Measurements from ENCODE around the gene TMEM132E.

The TMEM132E gene

DNA sequence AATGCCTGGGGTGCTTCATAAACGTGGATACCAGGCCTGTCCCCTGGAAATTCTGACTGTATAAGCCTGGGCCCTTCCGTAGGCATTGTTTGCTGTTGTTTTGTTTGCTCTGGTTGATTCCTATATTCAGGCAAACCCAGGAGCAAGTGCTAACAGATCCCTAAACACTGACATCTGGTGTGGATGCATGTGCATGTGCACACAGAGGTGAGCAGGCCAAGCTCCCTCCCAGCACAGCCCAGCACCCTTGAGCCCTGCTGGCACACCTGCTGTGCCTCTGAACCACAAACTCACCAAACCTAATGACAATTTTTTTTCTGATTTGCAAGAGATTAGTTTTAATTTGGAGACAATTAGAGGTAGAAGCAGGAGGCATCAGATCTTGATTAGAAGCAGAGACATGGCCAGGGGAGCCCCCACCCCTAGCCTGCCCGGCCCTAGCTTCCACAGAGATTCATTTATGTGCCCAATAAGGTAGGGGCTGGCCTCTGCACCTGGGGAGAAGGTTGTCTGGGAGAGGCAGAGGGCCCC, 40.4 kb downstream of the TMEM132E start:
- TF ChIP-seq Cebpa-rat (IDR thresholded peaks at IDR 0.05): no peak
- Histone ChIP-seq H4K20me1 (no peaks in the 10 kb centered on the region), H3K27ac (no peak overlapping the region)

DNA sequence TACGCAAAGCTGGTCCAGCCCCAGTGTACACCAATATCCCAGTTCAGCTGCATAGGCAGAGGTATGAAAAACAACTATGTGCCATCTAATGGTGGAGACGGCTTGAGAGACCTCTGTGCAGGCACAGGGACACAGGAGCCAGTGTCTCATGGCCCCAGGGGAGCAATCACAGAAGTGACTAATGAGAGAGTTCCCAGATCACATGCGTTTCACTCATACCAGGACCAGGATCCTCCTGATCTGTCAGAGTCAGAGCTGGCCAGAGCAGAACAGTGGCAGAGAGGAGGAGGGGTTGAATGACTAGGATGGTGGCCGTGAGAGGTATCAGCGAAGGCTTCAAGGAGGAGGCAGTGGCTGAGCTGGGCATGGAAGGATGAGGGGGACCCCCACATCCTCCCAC, 41.1 kb downstream of the TMEM132E start:
- no peak overlapping the region for H3K4me2 ChIP-seq
- no peak overlapping the region for H3K9ac ChIP-seq
- peaks cover 0 to 7% (median under 1%) of the 10 kb centered on the region in 11 experiments; a peak in 8 of 22 replicates for H3K27me3 ChIP-seq
- no peaks in the 10 kb centered on the region for H3K36me3 ChIP-seq
- no peaks in the 10 kb centered on the region for H3K9me3 ChIP-seq (replicated peaks in 1 of 11)
- peaks cover 11 to 26% (median 20%) of the 10 kb centered on the region in 10 experiments for H3K4me1 ChIP-seq
- no peak overlapping the region for H3K27ac ChIP-seq
- H3K4me3 ChIP-seq: no peak overlapping the region
- no peaks in the 10 kb centered on the region for H4K20me1 ChIP-seq
- TF ChIP-seq Cebpa-rat (IDR thresholded peaks at IDR 0.05): no peak

More for the DNA sequence above, 40.4 kb downstream of the TMEM132E start:
- Histone ChIP-seq H3K9me3 (replicated peaks in 1 of 11) (no peaks in the 10 kb centered on the region), H3K4me1 (peaks cover 14 to 33% (median 28%) of the 10 kb centered on the region in 10 experiments), H3K4me3 (no peak overlapping the region), H3K4me2 (no peak overlapping the region), H3K27me3 (0 out of 22 replicates have a peak, but pooled peaks cover 0 to under 1% (median 0%) of the 10 kb centered on the region in 11 experiments), H3K36me3 (no peaks in the 10 kb centered on the region), H3K9ac (no peak overlapping the region)

DNA sequence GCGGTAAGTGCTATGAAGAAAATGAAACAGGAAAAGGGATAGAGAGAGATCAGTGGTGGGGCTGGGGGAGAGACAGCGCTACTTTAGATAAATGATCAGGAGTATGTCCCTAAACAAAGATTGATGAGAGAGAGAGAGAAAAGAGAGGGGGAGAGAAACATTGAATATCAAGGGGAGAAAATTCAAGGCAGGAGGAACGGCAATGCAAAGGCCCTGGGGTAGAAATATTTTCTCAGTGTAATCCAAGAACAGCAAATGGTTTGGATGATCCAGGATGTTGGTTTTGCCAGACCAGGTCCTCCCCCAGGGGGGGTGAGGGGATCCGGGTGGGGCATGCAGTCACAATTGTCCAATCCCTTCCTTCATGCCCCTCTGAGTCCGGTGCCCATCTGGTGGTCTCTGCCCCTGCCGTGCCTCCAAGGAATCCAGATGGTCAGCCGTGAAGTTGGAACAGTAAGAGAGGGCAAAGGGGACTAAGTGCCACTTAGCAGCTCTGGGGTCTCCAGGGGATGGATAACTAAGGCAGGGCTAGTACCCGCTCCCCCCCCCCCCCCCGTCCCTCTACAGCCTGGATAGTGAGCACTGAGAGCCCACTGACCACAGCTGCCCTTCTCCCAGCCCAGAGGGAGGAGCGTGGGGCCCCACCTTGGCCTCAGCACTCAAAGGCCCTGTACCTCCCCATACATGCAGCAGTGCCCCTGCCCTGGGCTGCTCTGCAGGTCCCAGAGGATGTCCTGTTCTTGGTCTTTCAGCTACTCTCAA, 43.7 kb downstream of the TMEM132E start:
- Histone ChIP-seq H3K4me1 (peaks cover 0 to 8% (median 5%) of the 10 kb centered on the region in 10 experiments; a peak in 8 of 20 replicates), H3K36me3 (no peaks in the 10 kb centered on the region), H3K4me2 (peak overlapping the region in 4 of 11 experiments; percentile 12 to 35 (median 17); a peak in 2 of 22 replicates), H3K9me3 (replicated peaks in 1 of 11) (no peaks in the 10 kb centered on the region), H3K4me3 (no peak overlapping the region), H3K9ac (no peak overlapping the region), H4K20me1 (peaks cover 0 to 6% (median 0%) of the 10 kb centered on the region in 11 experiments; a peak in 1 of 22 replicates), H3K27me3 (peaks cover 5 to 26% (median 11%) of the 10 kb centered on the region in 11 experiments; a peak in 18 of 22 replicates), H3K27ac (no peak overlapping the region)
- TF ChIP-seq Cebpa-rat (IDR thresholded peaks at IDR 0.05): no peak

DNA sequence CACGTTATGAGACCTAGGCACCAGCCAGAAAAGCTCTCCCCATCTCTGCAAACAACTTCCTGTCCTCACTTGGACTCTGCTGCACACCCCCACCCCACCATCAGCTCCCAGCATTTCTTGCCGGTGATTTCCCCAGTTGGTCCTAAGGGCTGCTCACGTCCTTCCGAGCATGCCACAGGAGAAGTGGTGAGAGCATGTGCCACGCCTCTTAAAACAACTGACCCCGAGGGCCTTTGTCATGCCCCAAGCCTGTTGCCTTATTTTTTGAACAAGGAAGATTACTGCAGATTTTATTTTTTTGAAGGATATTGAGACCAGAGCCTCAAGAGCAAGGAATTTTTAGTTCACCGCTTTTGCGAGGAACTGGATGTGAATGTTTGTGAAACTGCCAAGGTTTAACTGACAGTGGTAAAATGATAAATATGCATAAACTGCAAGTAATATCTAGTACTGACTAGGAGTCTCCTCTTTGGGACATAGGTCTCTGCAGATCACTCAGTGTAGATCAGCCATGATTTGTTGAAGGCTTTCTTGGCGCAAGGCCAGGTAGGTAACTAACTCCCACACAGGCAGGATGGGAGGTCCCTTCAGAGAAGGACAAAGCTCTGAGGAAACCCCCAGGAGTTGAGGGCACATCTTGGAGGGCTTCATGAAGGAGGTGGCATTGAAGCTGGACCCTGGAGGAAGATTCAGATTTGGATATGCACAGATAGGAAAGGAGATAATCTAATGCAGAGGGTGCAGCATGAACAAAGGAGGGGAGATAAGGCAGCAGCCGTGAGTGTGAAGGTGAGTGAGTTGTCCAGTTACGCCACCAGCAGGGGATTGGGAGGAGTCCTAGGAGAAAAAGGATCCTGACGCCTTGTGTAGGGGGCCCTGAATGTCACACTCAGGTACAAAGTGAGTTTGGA, 44.7 kb downstream of the TMEM132E start:
- no peak for TF ChIP-seq Cebpa-rat (IDR thresholded peaks at IDR 0.05)
- H3K27ac ChIP-seq: no peak overlapping the region
- H3K9me3 ChIP-seq (replicated peaks in 1 of 11): no peaks in the 10 kb centered on the region
- no peak overlapping the region for H3K4me3 ChIP-seq
- no peaks in the 10 kb centered on the region for H3K36me3 ChIP-seq
- H3K27me3 ChIP-seq: peaks cover 5 to 26% (median 11%) of the 10 kb centered on the region in 11 experiments; a peak in 18 of 22 replicates
- H3K9ac ChIP-seq: no peak overlapping the region
- peaks cover 0 to 6% (median 0%) of the 10 kb centered on the region in 11 experiments; a peak in 1 of 22 replicates for H4K20me1 ChIP-seq
- H3K4me2 ChIP-seq: peak overlapping the region in 5 of 11 experiments; percentile 12 to 35 (median 14); a peak in 2 of 22 replicates
- peaks cover 0 to 8% (median 5%) of the 10 kb centered on the region in 10 experiments; a peak in 8 of 20 replicates for H3K4me1 ChIP-seq

DNA sequence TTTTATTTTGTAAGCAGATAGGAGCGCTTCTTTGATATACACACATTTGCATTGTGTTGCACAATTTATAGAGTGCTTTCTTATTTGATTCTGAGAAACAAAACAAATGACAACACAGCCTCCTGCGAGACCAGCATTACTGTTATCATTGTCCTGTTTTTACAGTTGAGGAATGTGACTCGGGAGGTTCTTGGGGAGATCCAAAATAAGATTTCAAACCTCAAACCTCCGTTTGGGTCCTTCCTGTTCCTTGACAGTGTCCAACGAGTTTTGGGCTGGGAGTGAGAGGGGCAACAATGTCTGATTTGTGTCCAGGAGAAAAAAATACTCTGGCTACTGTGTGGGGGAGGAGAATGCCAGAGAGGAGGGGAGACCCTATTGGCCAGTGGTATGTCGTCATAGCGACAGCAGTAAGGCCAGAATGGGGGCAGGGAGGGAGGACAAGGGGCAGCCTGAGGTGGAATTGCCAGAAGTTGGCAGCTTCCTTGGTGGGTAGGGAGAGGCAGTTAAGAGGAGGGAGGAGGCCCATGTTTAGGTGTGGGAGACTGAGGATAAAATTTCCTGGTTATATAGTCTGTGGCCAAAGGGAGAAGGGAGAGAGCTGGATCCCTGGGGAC, 45.5 kb downstream of the TMEM132E start:
- H3K27ac ChIP-seq: no peak overlapping the region
- no peak for TF ChIP-seq Cebpa-rat (IDR thresholded peaks at IDR 0.05)
- no peak overlapping the region for H3K9ac ChIP-seq
- no peaks in the 10 kb centered on the region for H3K9me3 ChIP-seq (replicated peaks in 1 of 11)
- H3K4me2 ChIP-seq: no peak overlapping the region
- H3K27me3 ChIP-seq: peaks cover 5 to 26% (median 11%) of the 10 kb centered on the region in 11 experiments; a peak in 18 of 22 replicates
- H3K36me3 ChIP-seq: no peaks in the 10 kb centered on the region
- H4K20me1 ChIP-seq: peaks cover 0 to 6% (median 0%) of the 10 kb centered on the region in 11 experiments; a peak in 1 of 22 replicates
- peaks cover 0 to 8% (median 5%) of the 10 kb centered on the region in 10 experiments; a peak in 8 of 20 replicates for H3K4me1 ChIP-seq
- no peak overlapping the region for H3K4me3 ChIP-seq

DNA sequence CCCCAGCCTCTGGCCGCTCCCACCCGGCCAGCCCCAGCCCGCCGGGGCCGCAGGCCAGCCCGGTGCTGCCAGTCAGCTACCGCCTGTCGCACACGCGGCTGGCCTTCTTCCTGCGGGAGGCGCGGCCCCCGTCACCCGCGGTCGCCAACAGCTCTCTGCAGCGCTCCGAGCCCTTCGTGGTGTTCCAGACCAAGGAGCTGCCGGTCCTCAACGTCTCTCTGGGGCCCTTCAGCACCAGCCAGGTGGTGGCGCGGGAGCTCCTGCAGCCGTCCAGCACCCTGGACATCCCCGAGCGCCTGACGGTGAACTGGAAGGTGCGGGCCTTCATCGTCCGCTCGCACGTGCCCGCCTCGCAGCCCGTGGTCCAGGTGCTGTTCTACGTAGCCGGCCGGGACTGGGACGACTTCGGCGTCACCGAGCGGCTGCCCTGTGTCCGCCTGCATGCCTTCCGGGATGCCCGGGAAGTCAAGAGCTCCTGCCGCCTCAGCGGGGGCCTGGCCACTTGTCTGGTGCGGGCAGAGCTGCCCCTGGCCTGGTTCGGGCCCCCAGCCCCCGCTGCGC, 46.8 kb downstream of the TMEM132E start:
- H3K4me1 ChIP-seq: peaks cover 0 to 8% (median 5%) of the 10 kb centered on the region in 10 experiments; a peak in 8 of 20 replicates
- no peaks in the 10 kb centered on the region for H3K36me3 ChIP-seq
- no peak for TF ChIP-seq Cebpa-rat (IDR thresholded peaks at IDR 0.05)
- H3K9me3 ChIP-seq (replicated peaks in 1 of 11): no peaks in the 10 kb centered on the region
- no peak overlapping the region for H3K4me3 ChIP-seq
- no peak overlapping the region for H3K9ac ChIP-seq
- peaks cover 0 to 9% (median 0%) of the 10 kb centered on the region in 11 experiments; a peak in 2 of 22 replicates for H4K20me1 ChIP-seq
- no peak overlapping the region for H3K4me2 ChIP-seq
- H3K27me3 ChIP-seq: peaks cover 5 to 26% (median 11%) of the 10 kb centered on the region in 11 experiments; a peak in 18 of 22 replicates
- no peak overlapping the region for H3K27ac ChIP-seq

- Histone ChIP-seq H4K20me1 (peaks cover 0 to 18% (median 0%) of the 10 kb centered on the region in 11 experiments; a peak in 3 of 22 replicates), H3K4me3 (no peak overlapping the region), H3K27me3 (peaks cover 5 to 26% (median 11%) of the 10 kb centered on the region in 11 experiments; a peak in 18 of 22 replicates), H3K4me2 (no peak overlapping the region), H3K27ac (no peak overlapping the region), H3K4me1 (peaks cover 0 to under 1% (median 0%) of the 10 kb centered on the region in 10 experiments; a peak in 4 of 20 replicates), H3K9me3 (replicated peaks in 1 of 11) (no peaks in the 10 kb centered on the region), H3K36me3 (no peaks in the 10 kb centered on the region), H3K9ac (no peak overlapping the region)
- no peak for TF ChIP-seq Cebpa-rat (IDR thresholded peaks at IDR 0.05)
These were observed 49.5 kb downstream of the TMEM132E start for GRCh38 chr17:34628879-34629278.

DNA sequence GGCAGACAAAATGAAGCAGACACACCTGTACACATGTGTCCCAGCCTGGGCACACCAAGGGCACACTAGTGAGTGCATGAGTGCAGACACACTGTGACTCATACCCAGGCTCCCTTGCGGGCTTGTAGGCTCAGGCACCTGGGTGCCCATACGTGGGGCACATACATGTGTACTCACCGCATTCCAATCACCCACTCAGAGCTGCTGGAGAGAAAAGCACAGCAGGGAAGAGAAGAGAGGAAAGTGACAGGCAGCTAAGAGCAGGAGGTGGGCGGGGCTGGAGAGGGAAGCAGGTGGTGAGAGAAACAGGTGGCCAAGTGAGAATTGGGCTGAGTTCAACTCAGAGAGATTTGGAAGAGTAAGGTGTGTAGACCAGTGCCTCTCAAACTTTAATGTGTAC, 54.0 kb downstream of the TMEM132E start:
- TF ChIP-seq Cebpa-rat (IDR thresholded peaks at IDR 0.05): no peak

More for the DNA sequence above, 54.0 kb downstream of the TMEM132E start:
- Histone ChIP-seq H3K4me3 (no peak overlapping the region), H3K9ac (no peak overlapping the region), H3K4me2 (no peak overlapping the region), H3K27me3 (peaks cover 16 to 26% (median 19%) of the 10 kb centered on the region in 11 experiments; a peak in 21 of 22 replicates), H3K9me3 (replicated peaks in 1 of 11) (no peaks in the 10 kb centered on the region), H3K4me1 (peaks cover 9 to 17% (median 13%) of the 10 kb centered on the region in 10 experiments; a peak in 18 of 20 replicates), H4K20me1 (peaks cover 0 to 27% (median 0%) of the 10 kb centered on the region in 11 experiments; a peak in 7 of 22 replicates), H3K36me3 (no peaks in the 10 kb centered on the region), H3K27ac (no peak overlapping the region)
